ELF-1 (cell line): Measurements from ENCODE around the gene GRIK5.
"Not testable (repeated sequence)": the region's sequence is repeated elsewhere in the genome, so short reads cannot be mapped to it uniquely, and the experiment has no call there.

Source experiments
- DNase-seq: peaks from one replicate; pipeline ENCODE4 v3.0.0-alpha.2; 2016; ENCODE audit warnings: low read depth, low spot score

GRIK5 gene

GRCh38 chr19:42017040-42017439 is 53.0 kb downstream of the GRIK5 start:
- no peak for DNase-seq

DNA sequence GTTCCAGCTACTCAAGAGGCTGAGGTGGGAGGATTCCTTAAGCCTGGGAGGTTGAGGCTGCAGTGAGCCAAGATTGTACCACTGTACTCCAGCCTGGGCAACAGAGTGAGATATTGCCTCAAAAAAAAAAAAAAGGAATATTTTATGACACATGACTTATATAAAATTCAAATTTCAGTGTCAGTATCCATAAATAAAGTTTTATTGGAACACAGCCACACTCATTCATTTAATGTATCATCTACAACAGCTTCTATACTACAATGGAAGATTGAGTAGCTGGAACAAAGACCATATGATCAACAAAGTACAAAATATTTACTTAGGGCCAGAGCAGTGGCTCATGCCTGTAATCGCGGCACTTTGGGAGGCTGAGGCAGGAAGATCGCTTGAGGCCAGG is 57.3 kb downstream of the GRIK5 start:
- DNase-seq: not testable (repeated sequence)

- DNase-seq: no peak
These were observed 59.5 kb downstream of the GRIK5 start for GRCh38 chr19:42010245-42011126.

DNA sequence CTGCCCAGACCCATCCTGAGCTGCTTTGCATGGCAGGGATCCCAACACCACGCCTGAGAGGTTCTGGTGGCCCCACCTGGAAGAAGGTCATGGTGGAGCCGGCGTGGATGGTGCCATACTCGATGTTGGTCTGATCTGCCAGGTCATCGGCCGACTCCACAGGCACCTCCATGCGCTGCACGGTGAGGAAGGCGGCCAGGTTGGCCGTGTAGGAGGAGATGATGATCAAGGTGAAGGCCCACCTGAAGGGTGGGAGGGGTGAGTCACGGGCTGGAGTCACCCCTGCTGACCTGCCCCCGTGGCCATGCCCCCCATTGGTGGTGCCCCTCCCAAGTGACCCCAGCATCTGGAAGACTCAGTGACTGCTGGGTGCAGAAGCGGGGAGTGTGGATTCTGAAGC is 63.4 kb downstream of the GRIK5 start:
- no peak for DNase-seq

- DNase-seq: no peak
These were observed 64.5 kb downstream of the GRIK5 start for GRCh38 chr19:42005504-42005903.

- no peak for DNase-seq
These were observed 66.3 kb downstream of the GRIK5 start for GRCh38 chr19:42003506-42004294.

GRCh38 chr19:41999878-42000208 is 70.2 kb downstream of the GRIK5 start:
- DNase-seq: no peak

GRCh38 chr19:41999071-41999877 is 70.7 kb downstream of the GRIK5 start:
- peak; percentile 32 for DNase-seq

GRCh38 chr19:41998246-41999020 is 71.6 kb downstream of the GRIK5 start:
- DNase-seq: peak; percentile 61

DNA sequence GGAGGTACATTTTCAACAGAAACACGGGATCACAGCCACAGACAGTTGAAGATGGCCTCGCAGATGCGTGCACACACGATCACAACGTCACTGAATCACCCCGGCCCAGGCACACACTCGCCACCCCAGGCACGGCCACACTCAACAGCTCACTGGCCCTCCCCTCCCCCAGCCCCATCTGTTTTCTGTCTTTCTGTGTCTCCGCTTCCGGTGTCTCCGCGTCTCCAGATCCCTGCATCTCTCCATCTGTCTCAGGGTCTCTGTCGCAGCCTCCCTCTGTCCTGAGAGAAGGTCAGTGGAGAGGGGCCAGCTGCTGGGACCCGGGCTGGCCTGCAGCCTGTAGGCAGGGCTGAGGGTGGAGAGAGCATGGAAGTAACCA is 72.2 kb downstream of the GRIK5 start:
- peak; percentile 11 for DNase-seq

DNA sequence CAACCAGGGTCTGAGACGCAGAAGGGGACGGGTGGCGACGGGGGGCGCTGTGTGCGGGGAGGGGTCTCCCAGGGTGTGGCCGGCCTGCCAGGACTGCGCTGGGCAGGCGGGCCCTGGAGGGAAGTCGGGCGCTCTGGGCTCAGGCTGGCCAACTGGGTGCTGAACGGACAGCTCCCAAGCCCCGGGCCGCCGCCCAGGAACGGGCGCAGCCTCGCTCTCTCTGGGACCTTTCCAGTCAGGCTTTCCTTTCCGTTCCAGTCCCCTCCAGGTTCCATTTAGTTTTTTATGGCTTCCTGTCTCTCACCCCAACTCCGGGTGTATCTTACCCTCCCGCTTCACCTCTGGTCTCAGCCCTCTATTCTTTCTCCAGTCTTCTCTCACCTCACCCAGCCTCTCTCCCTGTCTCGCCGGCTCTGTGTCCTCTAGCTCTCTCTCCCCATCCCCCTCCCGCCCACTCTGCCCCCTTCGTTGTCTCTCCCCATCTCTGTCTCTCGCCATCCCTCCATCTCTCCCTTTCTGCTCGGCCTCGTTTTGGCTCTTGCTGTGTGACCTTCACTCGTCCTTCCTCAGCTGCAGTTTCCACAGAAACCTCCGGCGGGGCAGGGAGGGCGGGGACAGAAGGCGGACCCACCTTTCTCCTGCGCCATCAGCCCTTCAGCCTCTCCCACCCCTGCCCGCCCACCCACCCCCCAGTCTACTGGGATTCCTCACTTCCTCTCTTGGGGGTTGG is 72.7 kb downstream of the GRIK5 start:
- DNase-seq: peak; percentile 75

DNA sequence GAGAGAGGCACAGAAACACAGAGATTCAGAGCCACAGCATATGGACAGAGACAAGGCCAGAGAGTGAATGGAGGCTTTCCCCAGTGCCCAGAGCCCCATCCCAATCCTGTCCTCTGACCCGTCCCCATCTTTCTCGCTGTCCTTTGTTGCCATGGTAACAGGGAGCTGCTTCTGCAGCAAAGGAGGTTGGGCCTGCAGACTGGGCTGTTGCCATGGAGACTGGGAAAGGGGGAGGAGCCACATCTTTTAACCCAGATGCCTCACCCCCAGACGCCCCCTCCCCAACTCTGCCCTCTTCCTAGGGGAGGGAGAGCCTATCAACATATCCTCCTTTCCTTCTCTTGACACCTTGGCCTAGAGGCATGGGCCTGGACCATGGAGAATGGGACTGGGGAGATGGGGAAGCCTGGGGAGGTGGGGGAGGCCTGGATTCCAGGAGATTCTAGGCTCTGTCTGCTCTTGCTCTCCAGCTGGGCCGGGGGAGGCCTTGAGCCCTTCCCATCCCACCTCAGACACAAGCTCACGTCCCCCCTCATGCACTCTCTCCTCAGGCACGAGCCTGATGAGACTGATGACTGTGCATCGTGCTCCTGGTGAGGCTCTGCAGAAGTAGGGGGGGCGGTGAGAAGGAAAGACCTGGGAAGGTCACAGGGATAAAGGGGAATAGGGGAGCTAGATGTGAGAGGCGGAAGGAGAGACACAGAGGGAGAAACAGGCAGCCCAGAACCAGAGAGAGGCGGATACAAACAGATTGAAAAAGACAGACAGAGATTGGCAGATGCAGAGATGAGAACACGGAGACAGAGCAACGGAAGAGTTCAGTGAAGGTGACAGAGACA is 73.8 kb downstream of the GRIK5 start:
- peak; percentile 67 for DNase-seq

DNA sequence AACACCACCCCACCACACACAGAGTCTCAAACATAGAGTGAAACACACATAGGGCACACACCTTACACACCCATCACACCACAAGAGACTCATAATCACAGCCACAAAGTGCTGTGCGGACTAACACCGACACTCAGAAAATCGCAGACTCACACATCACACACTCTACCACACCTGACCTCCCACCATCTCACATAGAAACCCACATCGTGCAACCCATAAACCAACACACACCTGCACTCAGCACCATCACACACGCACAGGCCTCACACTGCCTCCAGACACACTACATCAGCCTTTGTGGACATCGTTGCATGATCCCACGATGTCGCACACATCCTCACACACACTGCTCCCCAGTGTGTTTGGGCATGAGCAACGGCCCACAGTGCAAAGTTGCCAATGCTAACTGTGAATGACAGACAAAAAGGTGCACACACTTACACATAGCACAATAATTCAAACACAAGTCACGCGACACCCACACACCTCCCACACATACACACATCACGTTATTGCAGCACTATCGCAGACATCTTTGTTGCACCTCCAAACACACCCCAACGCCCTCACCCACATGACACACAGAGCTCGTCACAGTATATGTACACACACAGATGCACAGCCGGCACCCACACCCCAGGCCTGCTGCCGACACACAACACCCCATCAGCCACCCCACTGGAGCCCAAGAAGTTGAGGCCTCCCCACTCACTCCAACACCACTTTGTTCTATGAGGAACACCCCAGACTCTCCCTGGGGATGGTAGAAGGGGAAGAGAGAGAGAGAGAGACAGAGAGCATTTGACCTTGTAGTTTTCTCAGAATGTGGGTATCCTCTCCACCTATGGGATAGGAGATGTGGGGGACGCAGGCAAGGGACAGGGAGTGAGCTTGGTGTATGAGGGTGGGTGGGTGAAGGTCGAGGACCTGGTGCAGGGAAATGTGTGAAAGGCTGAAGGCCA is 74.7 kb downstream of the GRIK5 start:
- DNase-seq: no peak

- DNase-seq: no peak
These were observed 75.5 kb downstream of the GRIK5 start for GRCh38 chr19:41994521-41994971.

DNA sequence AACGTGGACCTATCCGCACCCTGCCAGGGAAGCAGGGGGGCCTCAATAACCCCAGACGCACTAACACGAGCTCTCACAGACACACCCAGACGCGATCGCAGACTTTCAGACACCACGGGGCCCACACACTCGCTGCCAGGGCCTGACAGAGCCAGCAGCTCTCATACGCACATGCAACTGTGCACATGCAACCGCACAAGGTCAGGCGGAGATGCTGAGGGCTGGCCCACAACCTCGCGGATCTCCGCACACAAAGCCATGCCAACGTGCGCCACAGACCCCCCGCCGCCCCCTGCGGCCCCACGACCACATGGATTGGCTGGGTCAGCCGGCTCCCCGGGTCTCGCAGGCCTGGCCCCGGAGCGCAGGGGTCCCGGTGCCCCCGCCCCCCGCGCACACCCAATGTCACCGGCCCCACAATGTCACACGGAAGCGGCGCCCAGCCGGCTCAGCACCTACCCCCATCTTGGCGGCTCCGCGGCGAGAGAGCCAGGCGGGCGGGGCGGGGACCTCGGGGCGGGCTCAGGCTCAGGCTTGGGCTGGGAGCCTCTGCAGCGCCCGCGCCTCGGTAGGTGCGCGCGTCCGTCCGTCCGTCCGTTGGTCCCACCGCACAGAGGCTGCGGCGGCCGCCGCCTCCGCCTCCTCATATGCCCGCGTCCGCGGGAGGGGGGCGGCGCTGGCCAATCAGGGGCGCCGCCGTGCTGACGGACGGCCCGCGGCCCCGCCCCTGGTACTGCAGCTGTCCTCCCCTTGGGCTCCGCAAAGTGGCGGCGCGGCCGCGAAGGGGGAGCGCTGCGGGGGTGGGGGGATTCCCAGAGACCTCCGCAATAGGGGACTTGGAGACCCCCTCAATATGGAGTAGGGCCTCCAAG is 76.2 kb downstream of the GRIK5 start, which contains the start of gene ATP1A3:
Gene ATP1A3, minus strand, starts transcription at position 619 of the 872 bp plus-strand sequence. Its CDS starts 154 bp downstream, at position 465.
- DNase-seq: peak; percentile 81

- not testable (repeated sequence) for DNase-seq
These were observed 78.0 kb downstream of the GRIK5 start for GRCh38 chr19:41991925-41992569.

DNA sequence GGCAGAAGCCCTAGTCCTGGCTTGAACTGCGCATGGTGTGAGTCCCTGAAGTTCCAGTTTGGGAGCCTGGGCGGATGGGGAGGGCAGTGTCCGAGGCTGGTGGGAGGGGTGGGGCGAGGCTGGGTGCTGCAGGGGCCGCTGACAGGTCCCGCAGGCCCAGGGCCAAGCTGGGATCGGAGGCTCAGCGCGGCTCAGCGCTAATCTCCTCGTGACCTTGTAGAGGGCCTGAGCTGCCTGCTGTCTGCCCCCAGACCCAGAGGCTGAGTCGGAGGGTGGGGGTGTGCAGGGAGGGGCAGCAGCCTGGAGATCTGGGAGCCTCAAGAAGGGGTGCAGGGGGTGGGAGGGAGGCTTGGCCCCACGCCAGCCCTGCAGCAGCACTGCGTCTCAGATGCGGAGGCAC is 79.0 kb downstream of the GRIK5 start:
- no peak for DNase-seq
